OCI-LY1 (cell line): Measurements from ENCODE around the gene SLC43A3.

Experiments
- H2AFZ ChIP-seq: fragments of 200-600 bp; sonication (generic), shearing (Covaris generic); 2 replicates; pipeline ENCODE4 v1.6.0; 2014; ENCODE audit warnings: antibody characterized with exemption, mild to moderate bottlenecking, low read length
- H3F3A ChIP-seq: fragments of 200-600 bp; sonication (generic), shearing (Covaris generic); 2 replicates; pipeline ENCODE4 v1.6.0; 2014; ENCODE audit warnings: mild to moderate bottlenecking, antibody characterized with exemption, low read length, moderate library complexity; ENCODE audit not compliant: insufficient read depth
- H3K27ac ChIP-seq: fragments of 200-600 bp; sonication (generic); 2 replicates; pipeline ENCODE4 v1.5.1; 2014; ENCODE audit warnings: low read length, mixed run types, mild to moderate bottlenecking, low read depth; ENCODE audit not compliant: poor library complexity, severe bottlenecking
- H3K27me3 ChIP-seq: fragments of 200-600 bp; sonication (generic); 2 replicates; pipeline ENCODE4 v1.6.0; 2014; ENCODE audit warnings: antibody characterized with exemption, mild to moderate bottlenecking, low read length, moderate library complexity; ENCODE audit not compliant: insufficient read depth
- H3K36me3 ChIP-seq: fragments of 200-600 bp; sonication (generic); 2 replicates; pipeline ENCODE4 v1.6.1; 2014; ENCODE audit warnings: mild to moderate bottlenecking, antibody characterized with exemption, low read length, moderate library complexity, mixed read lengths; ENCODE audit not compliant: insufficient read depth
- H3K4me1 ChIP-seq: fragments of 200-600 bp; sonication (generic); 2 replicates; pipeline ENCODE4 v1.5.1; 2014; ENCODE audit warnings: mild to moderate bottlenecking, low read length, moderate library complexity; ENCODE audit not compliant: insufficient read depth, severe bottlenecking
- H3K4me2 ChIP-seq: fragments of 200-600 bp; sonication (generic), shearing (Covaris generic); 2 replicates; pipeline ENCODE4 v1.6.1; 2014; ENCODE audit warnings: low read length
- H3K4me3 ChIP-seq: fragments of 200-600 bp; sonication (generic); 2 replicates; pipeline ENCODE4 v1.5.1; 2014; ENCODE audit warnings: low read length, low read depth, mild to moderate bottlenecking, mixed read lengths; ENCODE audit not compliant: poor library complexity, severe bottlenecking
- H3K79me2 ChIP-seq: fragments of 200-600 bp; shearing (Covaris generic); 2 replicates; pipeline ENCODE4 v1.6.1; 2016; ENCODE audit warnings: mixed run types, low read length, mixed read lengths; ENCODE audit not compliant: insufficient read depth
- H3K9ac ChIP-seq: fragments of 200-600 bp; sonication (generic), shearing (Covaris generic); 2 replicates; pipeline ENCODE4 v1.6.1; 2014; ENCODE audit warnings: mild to moderate bottlenecking, low read length, mixed read lengths
- H3K9me2 ChIP-seq: fragments of 200-600 bp; sonication (generic), shearing (Covaris generic); 2 replicates; pipeline ENCODE4 v1.6.1; 2014; ENCODE audit warnings: low read depth, mild to moderate bottlenecking, low read length, mixed read lengths
- H3K9me3 ChIP-seq: fragments of 200-600 bp; shearing (Covaris generic); 2 replicates; pipeline ENCODE4 v1.6.1; 2014; ENCODE audit warnings: low read length, mixed read lengths
- H4K20me1 ChIP-seq: fragments of 200-600 bp; sonication (generic), shearing (Covaris generic); 2 replicates; pipeline ENCODE4 v1.6.0; 2016; ENCODE audit warnings: mild to moderate bottlenecking, low read length; ENCODE audit not compliant: insufficient read depth
- CTCF ChIP-seq: fragments of 200-600 bp; sonication (generic), shearing (Covaris generic); IDR thresholded peaks from 2 replicates; pipeline ENCODE4 v1.5.1; 2017; ENCODE audit warnings: mild to moderate bottlenecking, antibody characterized with exemption, low read length, moderate library complexity, mixed read lengths
- EZH2 ChIP-seq: fragments of 200-600 bp; sonication (generic), shearing (Covaris generic); IDR thresholded peaks from 2 replicates; pipeline ENCODE4 v1.8.0; 2017; ENCODE audit warnings: borderline replicate concordance, mixed run types, mild to moderate bottlenecking, antibody characterized with exemption, low read length, moderate library complexity, mixed read lengths

Gene SLC43A3

GRCh38 chr11:57359896-57360690, 66.8 kb downstream of the SLC43A3 start:
- Histone ChIP-seq H4K20me1 (no peaks in the 10 kb centered on the region), H3K79me2 (no peaks in the 10 kb centered on the region), H2AFZ (no peak overlapping the region), H3K27me3 (no peaks in the 10 kb centered on the region), H3K27ac (no peak overlapping the region), H3K9me3 (no peaks in the 10 kb centered on the region), H3K4me3 (no peak overlapping the region), H3K36me3 (no peaks in the 10 kb centered on the region), H3K9ac (no peak overlapping the region), H3K4me2 (no peak overlapping the region), H3F3A (no peaks in the 10 kb centered on the region), H3K4me1 (no peaks in the 10 kb centered on the region), H3K9me2 (no peaks in the 10 kb centered on the region)
- no peak for TF ChIP-seq EZH2
- TF ChIP-seq CTCF, result no peak

DNA sequence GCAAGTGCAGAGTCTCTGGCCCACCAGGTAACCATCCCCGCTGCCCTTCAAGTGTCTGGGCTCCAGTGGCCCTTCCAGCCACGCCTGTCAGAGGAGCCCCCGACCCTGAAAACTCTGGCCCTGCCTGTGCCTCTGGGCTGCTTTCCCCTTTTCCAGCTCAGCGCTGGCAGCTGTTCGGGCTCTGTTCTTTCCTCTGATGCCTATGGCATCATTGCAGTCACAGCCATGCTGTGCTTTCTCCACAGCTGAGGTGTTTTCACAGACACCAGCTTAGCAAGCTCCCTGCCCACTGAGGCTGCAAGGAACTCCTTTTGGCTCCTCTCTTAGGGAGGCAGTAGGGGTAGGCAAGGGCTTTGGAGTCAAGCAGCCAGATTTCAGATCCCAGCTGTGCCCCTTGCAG, 67.5 kb downstream of the SLC43A3 start:
- Histone ChIP-seq H3K9ac (no peak overlapping the region), H2AFZ (no peak overlapping the region), H3K9me3 (no peaks in the 10 kb centered on the region), H3F3A (no peaks in the 10 kb centered on the region), H3K36me3 (no peaks in the 10 kb centered on the region), H3K4me2 (no peak overlapping the region), H3K79me2 (no peaks in the 10 kb centered on the region), H3K27me3 (no peaks in the 10 kb centered on the region), H4K20me1 (no peaks in the 10 kb centered on the region), H3K9me2 (no peaks in the 10 kb centered on the region), H3K27ac (no peak overlapping the region), H3K4me1 (no peaks in the 10 kb centered on the region), H3K4me3 (no peak overlapping the region)
- no peak for TF ChIP-seq CTCF
- no peak for TF ChIP-seq EZH2

- no peak overlapping the region for H3K27ac ChIP-seq
- H3K36me3 ChIP-seq, result no peaks in the 10 kb centered on the region
- H3K9me2 ChIP-seq, result no peaks in the 10 kb centered on the region
- no peak overlapping the region for H2AFZ ChIP-seq
- H3K4me3 ChIP-seq, result no peak overlapping the region
- H3K4me1 ChIP-seq, result no peaks in the 10 kb centered on the region
- no peaks in the 10 kb centered on the region for H3K79me2 ChIP-seq
- H3K9ac ChIP-seq, result no peak overlapping the region
- H4K20me1 ChIP-seq, result no peaks in the 10 kb centered on the region
- H3F3A ChIP-seq, result no peaks in the 10 kb centered on the region
- no peak overlapping the region for H3K4me2 ChIP-seq
- no peaks in the 10 kb centered on the region for H3K27me3 ChIP-seq
- TF ChIP-seq CTCF (no peak), EZH2 (no peak)
- H3K9me3 ChIP-seq, result no peaks in the 10 kb centered on the region
Measured at GRCh38 chr11:57358991-57359390, 67.9 kb downstream of the SLC43A3 start.
